CD1c-positive myeloid dendritic cell (primary cell): ENCODE measurements around the gene TOR1B.

ENCODE experiments used
- DNase-seq: peaks from one replicate; pipeline ENCODE4 v3.0.0-alpha.2; 2016; ENCODE audit errors: extremely low spot score

Gene TOR1B

DNA sequence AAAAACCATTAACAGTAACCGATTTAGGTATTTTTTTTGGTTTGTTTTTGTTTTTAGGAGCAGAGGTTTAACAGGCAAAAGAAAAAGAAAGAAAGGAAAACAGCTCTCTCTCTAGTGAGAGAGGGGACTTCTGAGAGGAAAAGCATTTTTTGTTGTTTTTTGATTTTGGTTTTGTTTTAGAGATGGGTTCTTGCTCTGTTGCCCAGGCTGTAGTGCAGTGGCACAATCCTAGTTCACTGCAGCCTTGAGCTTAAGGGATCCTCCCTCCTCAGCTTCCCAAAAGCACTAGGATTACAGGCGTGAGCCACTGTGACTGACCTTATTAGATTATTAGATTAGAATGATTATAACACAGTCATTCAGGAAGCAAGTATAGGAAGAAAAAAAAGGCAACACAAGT is 42.4 kb downstream of the TOR1B start:
- no peak for DNase-seq

DNA sequence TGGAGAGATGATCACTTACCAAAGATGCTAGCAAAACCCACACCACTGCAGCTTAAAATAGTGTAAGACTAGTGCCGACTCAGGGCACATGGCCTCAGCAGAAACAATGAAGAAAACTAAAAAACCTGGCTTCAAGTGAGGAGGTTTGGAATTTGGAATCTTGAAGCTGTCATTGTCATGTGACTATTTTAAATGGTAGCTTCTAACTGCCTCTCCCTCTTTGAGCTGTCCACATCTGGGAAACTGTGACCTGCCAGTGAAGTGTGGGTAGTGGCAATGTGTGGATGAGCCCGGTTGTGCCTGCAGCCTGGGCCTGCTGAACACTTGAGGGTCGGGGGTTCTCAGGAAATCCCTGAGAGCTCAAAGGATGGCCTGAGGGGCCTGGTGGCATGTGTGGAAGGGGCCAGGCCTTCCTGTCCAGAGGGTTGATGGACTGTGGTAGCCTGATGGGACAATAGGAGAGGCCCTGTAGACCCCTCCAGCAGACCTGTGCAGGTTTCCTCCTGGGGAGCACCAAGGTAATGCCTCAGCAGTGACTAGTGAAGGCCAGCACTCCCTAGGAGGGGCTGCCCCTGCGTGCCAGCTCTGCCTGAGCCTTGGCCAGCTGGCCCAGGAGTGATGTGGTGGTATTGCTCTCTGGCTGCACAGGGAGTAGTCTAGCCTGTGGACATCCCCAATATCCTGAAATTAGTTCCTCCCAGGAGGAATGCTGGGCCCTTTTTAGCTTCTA is 45.9 kb downstream of the TOR1B start:
- DNase-seq: no peak

DNA sequence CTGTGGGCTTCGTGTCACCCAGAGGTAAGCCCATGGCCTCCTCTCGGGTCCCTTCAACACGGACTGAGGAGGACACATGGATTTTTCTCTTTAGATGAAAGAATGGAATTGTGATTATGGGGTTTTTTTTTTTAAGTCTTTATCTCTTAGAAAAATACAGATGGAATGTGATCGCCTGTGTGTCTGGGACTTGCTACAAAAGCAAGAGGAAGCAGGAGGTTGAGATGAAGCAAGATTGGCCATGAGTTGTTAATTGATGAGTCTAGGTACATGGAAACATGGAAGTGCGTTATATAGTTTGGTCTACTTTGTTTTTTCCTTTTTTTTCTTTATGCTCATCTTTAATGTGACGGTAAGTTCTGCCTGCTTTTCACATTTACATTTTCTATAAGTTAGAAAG is 46.9 kb downstream of the TOR1B start:
- DNase-seq: no peak

DNA sequence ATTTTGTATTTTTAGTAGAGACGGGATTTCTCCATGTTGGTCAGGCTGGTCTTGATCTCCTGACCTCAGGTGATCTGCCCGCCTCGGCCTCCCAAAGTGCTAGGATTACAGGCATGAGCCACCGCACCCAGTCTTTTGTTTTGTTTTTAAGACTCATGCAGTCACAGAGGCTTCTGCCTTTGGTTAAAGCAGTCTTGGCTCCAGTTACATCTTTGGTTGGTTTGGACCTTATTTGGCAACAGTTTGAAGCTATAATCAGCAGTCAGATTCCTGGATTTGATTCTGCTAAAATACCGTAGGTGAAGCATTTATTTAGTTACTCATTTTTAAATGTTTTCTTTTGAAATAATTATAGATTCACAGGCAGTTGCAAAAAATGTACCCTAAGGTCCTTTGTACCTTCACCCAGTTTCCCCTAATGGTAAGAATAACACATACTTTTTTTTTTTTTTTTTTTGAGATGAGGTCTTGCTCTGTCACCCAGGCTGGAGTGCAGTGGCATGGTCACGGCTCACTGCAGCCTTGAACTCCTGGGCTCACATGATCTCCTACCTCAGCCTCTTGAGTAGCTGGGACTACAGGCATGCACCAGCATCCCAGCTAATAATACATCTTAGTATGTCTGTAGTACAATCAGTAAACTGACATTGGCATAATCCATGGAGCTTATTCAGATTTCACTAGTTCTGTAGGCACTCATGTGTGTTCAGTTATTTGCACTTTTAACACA is 48.0 kb downstream of the TOR1B start:
- DNase-seq: no peak

DNA sequence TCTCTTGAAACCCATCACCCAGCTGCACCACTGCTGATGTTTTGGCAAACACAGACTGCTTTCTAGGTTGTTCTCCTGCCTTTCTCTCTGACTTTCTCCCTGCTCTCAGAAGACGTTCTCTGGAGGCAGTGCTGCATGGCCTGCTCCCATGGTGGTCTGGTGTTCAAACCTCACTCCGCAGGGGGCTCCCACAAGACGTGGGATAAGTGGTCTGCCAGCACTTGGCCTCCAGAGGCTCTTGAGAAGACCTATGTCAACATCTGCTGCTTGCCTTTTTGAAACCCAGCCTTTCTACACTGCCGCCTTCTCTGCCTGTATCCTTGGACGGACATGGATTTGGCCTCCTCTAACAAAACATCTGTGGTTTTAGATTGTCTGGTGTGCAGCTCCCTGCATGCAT is 48.8 kb downstream of the TOR1B start:
- DNase-seq: no peak

DNA sequence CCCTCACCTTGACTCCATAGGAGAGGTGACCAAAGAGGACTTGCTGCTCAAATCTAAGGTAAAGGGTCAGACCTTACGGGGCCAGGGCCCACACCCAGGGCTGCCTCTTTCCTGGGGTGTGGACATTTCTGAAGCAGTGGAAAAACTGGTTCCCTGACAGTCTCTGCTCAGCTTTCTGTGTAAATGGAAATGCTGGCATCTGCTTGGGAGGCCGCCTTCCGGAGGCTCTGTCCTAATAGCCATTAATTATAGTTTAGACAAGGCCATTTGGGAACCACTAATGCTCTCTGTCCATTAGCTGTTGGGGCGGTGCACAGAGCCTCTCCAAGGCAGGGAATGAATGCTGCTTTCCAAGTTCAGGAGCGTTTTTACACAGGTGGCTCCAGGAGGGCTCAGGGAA is 49.6 kb downstream of the TOR1B start:
- no peak for DNase-seq

DNA sequence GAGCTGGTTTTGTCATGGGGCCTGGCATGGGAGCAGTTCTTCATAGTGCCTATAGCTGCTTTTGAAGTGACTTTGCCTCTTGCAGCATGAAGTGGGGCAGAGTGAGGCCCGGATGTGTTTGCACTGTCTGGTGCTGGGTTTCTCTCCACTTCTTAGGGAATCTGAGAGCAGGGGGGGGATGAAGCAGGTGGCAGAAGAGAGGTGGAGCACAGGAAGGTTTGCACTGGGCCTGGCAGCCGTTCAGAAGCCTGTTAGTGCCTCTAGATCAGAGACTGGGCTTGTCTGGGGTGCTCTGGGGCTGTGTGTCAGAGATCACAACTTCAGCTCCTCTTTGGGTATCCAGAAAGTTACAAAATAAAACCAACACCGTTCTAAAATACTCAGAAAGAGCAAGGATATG is 50.6 kb downstream of the TOR1B start:
- no peak for DNase-seq

DNA sequence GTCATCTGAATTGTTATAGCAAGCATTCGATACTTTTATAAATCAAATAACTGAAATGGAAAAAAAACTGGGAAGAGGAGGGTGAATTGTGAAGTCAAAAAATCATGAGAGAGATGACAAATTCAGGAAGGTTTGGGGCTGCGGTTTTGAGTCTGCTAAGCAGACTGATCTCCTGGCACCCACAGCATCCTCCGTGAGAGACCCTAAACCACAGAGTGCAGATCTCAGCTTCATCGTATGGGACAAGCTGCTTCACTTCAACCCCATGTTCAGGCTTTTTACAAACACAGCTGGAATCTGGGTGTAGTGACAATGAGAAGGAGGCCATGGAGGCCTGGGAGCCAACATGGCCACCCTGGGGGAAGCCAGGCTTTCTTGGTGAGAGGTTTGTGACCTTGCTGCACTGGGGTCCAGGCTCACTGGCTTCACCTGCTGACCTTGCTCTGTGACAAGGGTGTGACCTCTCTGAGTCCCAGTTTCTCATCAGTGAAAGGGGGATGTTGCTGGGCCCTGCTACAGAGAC is 51.7 kb downstream of the TOR1B start:
- no peak for DNase-seq

DNA sequence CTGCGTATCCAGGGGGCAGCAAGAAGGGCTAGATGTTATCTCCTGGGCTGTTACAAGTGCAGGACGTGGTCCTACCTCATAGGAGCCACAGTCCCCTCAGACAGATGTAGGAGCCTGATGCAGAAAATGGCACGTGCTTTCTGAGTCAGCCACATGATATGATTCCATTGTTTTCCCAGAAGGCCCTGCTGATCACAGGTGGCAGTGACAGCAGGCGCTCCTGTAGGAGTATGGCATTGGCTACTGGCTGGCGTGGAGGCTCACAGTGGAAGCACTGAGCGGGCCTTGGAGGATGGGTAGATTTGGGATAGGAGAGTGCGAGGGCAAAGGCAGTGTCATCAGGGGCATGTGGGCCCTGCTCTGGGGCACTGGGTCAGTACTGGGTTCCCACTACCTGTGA is 54.2 kb downstream of the TOR1B start:
- no peak for DNase-seq

DNA sequence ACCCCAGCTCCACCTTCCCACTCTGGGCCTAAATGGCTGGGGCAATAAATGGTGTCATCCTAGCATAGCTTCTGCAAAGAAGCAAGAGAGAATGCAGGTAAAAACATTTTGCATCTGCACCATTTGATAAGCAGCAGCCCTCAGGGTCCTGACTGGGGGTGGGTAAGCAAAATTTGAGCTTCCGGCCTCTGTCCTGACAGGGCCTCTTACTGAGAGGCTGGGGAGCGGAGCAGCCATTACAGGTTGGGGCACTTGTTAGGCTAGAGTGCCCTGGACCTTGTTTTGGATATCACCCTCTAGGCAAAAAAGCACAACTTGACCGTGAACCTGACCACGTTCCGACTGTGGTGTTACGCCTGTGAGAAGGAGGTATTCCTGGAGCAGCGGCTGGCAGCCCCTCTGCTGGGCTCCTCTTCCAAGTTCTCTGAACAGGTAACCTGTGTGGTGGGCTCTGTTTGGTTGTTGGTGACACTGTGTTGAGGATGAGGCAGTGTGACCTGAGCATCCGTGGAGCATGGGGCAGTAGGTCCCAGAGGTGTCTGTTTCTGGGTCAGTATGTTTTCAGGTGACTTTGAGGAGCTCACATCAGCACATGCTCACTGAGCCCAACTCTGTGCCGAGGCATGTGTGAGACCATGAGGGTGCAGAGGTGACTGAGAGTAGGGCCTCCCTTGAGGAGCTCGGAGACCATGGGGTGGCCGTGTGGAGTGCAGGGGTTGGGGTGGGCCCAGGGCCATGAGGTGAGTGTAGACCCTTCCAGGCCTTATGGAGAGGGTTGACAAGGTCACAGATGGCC is 55.4 kb downstream of the TOR1B start:
- no peak for DNase-seq
